SKM-1 treated with dmso at 0.1 percent for 144 hours (cell line): Measurements from ENCODE around the gene URB1.

Experiments used
- DNase-seq: peaks from one replicate; lab custom pipeline; 2025; ENCODE audit not compliant: unreplicated experiment; lab: John Stamatoyannopoulos, UW

URB1 gene

GRCh38 chr21:32346951-32347350, 45.9 kb downstream of the URB1 start:
- no peak for DNase-seq

GRCh38 chr21:32340863-32341848, 51.7 kb downstream of the URB1 start:
- no peak for DNase-seq

GRCh38 chr21:32338209-32338921, 54.4 kb downstream of the URB1 start:
- DNase-seq, result no peak

- no peak for DNase-seq
Observed at GRCh38 chr21:32337206-32337605, 55.6 kb downstream of the URB1 start.

- no peak for DNase-seq
Observed at GRCh38 chr21:32336711-32337110, 56.1 kb downstream of the URB1 start.

- no peak for DNase-seq
Observed at GRCh38 chr21:32335601-32336575, 56.9 kb downstream of the URB1 start.

- DNase-seq, result no peak
Observed at GRCh38 chr21:32334980-32335531, 57.8 kb downstream of the URB1 start.

- no peak for DNase-seq
Observed at GRCh38 chr21:32333953-32334673, 58.7 kb downstream of the URB1 start.

- DNase-seq, result no peak
Observed at GRCh38 chr21:32332463-32332951, 60.3 kb downstream of the URB1 start.

GRCh38 chr21:32331444-32332305, 61.1 kb downstream of the URB1 start:
- no peak for DNase-seq

GRCh38 chr21:32330784-32331311, 62.0 kb downstream of the URB1 start:
- no peak for DNase-seq

- DNase-seq, result no peak
Observed at GRCh38 chr21:32329776-32330175, 63.0 kb downstream of the URB1 start.

GRCh38 chr21:32329331-32329730, 63.5 kb downstream of the URB1 start:
- DNase-seq, result no peak

GRCh38 chr21:32328595-32328994, 64.2 kb downstream of the URB1 start:
- DNase-seq, result no peak

GRCh38 chr21:32325706-32326105, 67.1 kb downstream of the URB1 start:
- DNase-seq, result no peak

GRCh38 chr21:32322676-32323075, 70.1 kb downstream of the URB1 start:
- DNase-seq, result no peak

- no peak for DNase-seq
Observed at GRCh38 chr21:32322103-32322502, 70.7 kb downstream of the URB1 start.

GRCh38 chr21:32321480-32321879, 71.3 kb downstream of the URB1 start:
- no peak for DNase-seq

- no peak for DNase-seq
Observed at GRCh38 chr21:32320726-32321125, 72.1 kb downstream of the URB1 start.
